Caki2 (cell line): ENCODE results near the gene CCDC137. TPM values are rescaled to one million over a fixed set of nuclear protein-coding genes. Genes with fewer than 3 reads are reported as not detected.

Source experiments
- DNase-seq: peaks from one replicate; pipeline ENCODE4 v3.0.0-alpha.2; 2015; ENCODE audit warnings: low read depth
- in situ Hi-C: cut with HindIII; loops from 2 replicates; pipeline ENCODE4 v1.10.0; 2016; ENCODE audit warnings: low sequenced_read_pairs, low pct_unique_long_range_greater_than_20kb, mixed read lengths
- total RNA-seq: library from RNA; depleted of rRNA; stranded (reverse); fragments of >200 nt; shearing (Covaris generic); gene quantifications from 2 replicates; pipeline ENCODE4 v1.2.3, GENCODE V29; 2014; ENCODE audit warnings: low replicate concordance

Gene CCDC137
- total RNA-seq, 1 experiment from 2014 or later = 39.2 TPM

GRCh38 chr17:81693509-81694210 is 27.1 kb downstream of the CCDC137 start:
- DNase-seq = no peak
- in situ Hi-C loops = no loop called here

- in situ Hi-C loops = no loop called here
Observed at GRCh38 chr17:81694810-81695209, 28.3 kb downstream of the CCDC137 start.

GRCh38 chr17:81695211-81695610 is 28.7 kb downstream of the CCDC137 start:
- in situ Hi-C loops = no loop called here
- no peak for DNase-seq

More at GRCh38 chr17:81694810-81695209, 28.3 kb downstream of the CCDC137 start:
- DNase-seq = no peak

GRCh38 chr17:81695801-81696200 is 29.3 kb downstream of the CCDC137 start:
- in situ Hi-C loops = no loop called here
- DNase-seq = no peak

- in situ Hi-C loops = no loop called here
Observed at GRCh38 chr17:81696218-81696941, 29.8 kb downstream of the CCDC137 start.

GRCh38 chr17:81697261-81698044 is 30.9 kb downstream of the CCDC137 start:
- in situ Hi-C loops = no loop called here
- DNase-seq = no peak

More at GRCh38 chr17:81696218-81696941, 29.8 kb downstream of the CCDC137 start:
- DNase-seq = no peak

GRCh38 chr17:81700353-81701287 is 34.1 kb downstream of the CCDC137 start:
- in situ Hi-C loops = no loop called here
- DNase-seq = no peak

- DNase-seq = peak; percentile 16
- in situ Hi-C loops = no loop called here
Observed at GRCh38 chr17:81701288-81702071, 34.9 kb downstream of the CCDC137 start.

GRCh38 chr17:81702934-81703746 is 36.6 kb downstream of the CCDC137 start, which contains the start of gene MRPL12:
TSS of gene MRPL12 (plus strand) at chr17:81703367. CDS start at chr17:81703502, 135 bp downstream.
- peak; percentile 80 for DNase-seq
- in situ Hi-C loops = no loop called here

- no peak for DNase-seq
- in situ Hi-C loops = no loop called here
Observed at GRCh38 chr17:81703747-81704654, 37.5 kb downstream of the CCDC137 start.

GRCh38 chr17:81705518-81706231 is 39.1 kb downstream of the CCDC137 start:
- in situ Hi-C loops = no loop called here
- no peak for DNase-seq

- DNase-seq = no peak
- in situ Hi-C loops = no loop called here
Observed at GRCh38 chr17:81706232-81706611, 39.7 kb downstream of the CCDC137 start.

- in situ Hi-C loops = no loop called here
- DNase-seq = no peak
Observed at GRCh38 chr17:81706757-81707624, 40.5 kb downstream of the CCDC137 start.
